ENCODE measurements around the gene RABGAP1. TPM values are rescaled to one million over a fixed set of nuclear protein-coding genes. Genes with fewer than 3 reads are reported as not detected.

The RABGAP1 gene
- total RNA-seq, 3 donors from 2014 or later (not counting 1 experiment from before 2014, with no cell fraction given): 37.4 to 49.2 (median 43.0) TPM

- no peak for ATAC-seq
- H3K36me3 Mint-ChIP-seq: peaks cover 19% of the 10 kb centered on the region
These were observed 59.7 kb downstream of the RABGAP1 start for GRCh38 chr9:123000371-123001068.

DNA sequence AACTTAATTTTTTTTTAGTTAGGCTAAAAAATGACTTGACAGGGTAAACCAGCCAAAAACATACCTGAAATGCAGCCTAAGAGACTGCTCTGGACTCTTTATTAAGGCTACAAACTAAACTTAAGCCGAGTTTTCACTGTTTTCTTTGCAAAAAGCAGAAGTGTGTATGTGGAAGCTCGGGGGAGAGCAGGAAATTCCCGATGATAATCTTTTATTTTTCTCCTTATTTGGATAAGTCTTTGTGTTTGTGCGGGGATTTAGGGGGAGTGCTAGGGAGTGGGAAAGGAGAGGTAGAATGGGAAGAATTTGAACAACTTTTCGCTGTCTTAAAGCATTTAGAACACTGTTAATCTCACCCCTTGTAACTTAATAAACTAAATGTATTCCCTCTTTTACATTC, 61.9 kb downstream of the RABGAP1 start:
- no peaks in the 10 kb centered on the region for H3K9me3 Mint-ChIP-seq
- Histone ChIP-seq H3K4me3 (ENCODE audit: low read length) (no peak overlapping the region), H3K36me3 (ENCODE audit: control insufficient read depth, insufficient read depth, low read length) (peaks cover 31% of the 10 kb centered on the region), H3K9me3 (ENCODE audit: control insufficient read depth, insufficient read depth, low read length) (no peaks in the 10 kb centered on the region), H3K4me1 (ENCODE audit: control insufficient read depth, insufficient read depth, low read length) (no peaks in the 10 kb centered on the region), H3K27ac (ENCODE audit: low read length) (no peak overlapping the region), H3K27me3 (ENCODE audit: control insufficient read depth, insufficient read depth, low read length) (no peaks in the 10 kb centered on the region)
- H3K4me1 Mint-ChIP-seq: no peaks in the 10 kb centered on the region
- DNase-seq (no peak), ATAC-seq (no peak)
- H3K27ac Mint-ChIP-seq: no peak overlapping the region
- intact Hi-C loops (cut with micrococcal nuclease): no loop called here
- no peak overlapping the region for H3K4me3 Mint-ChIP-seq
- H3K36me3 Mint-ChIP-seq: peaks cover 19% of the 10 kb centered on the region
- WGBS (ENCODE audit: insufficient coverage): 33% methylated on average over 4 of the region's 5 CpGs
- H3K27me3 Mint-ChIP-seq (ENCODE audit: low read depth in 2 of 2): no peaks in the 10 kb centered on the region
- TF ChIP-seq, protein P1, sequence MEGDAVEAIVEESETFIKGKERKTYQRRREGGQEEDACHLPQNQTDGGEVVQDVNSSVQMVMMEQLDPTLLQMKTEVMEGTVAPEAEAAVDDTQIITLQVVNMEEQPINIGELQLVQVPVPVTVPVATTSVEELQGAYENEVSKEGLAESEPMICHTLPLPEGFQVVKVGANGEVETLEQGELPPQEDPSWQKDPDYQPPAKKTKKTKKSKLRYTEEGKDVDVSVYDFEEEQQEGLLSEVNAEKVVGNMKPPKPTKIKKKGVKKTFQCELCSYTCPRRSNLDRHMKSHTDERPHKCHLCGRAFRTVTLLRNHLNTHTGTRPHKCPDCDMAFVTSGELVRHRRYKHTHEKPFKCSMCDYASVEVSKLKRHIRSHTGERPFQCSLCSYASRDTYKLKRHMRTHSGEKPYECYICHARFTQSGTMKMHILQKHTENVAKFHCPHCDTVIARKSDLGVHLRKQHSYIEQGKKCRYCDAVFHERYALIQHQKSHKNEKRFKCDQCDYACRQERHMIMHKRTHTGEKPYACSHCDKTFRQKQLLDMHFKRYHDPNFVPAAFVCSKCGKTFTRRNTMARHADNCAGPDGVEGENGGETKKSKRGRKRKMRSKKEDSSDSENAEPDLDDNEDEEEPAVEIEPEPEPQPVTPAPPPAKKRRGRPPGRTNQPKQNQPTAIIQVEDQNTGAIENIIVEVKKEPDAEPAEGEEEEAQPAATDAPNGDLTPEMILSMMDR (IDR thresholded peaks at IDR 0.05): no peak

More at GRCh38 chr9:123000371-123001068, 59.7 kb downstream of the RABGAP1 start:
- Mint-ChIP-seq H3K9me3 (no peaks in the 10 kb centered on the region), H3K4me1 (no peaks in the 10 kb centered on the region), H3K4me3 (no peak overlapping the region), H3K27me3 (ENCODE audit: low read depth in 2 of 2) (no peaks in the 10 kb centered on the region), H3K27ac (no peak overlapping the region)
- WGBS (ENCODE audit: insufficient coverage): 100% methylated on average over 1 of the region's 1 CpG
- DNase-seq: no peak
- no peak overlapping the region for H3K27ac ChIP-seq (ENCODE audit: low read length)
- H3K36me3 ChIP-seq (ENCODE audit: control insufficient read depth, insufficient read depth, low read length): peaks cover 46% of the 10 kb centered on the region
- intact Hi-C loops (cut with micrococcal nuclease): no loop called here
- no peaks in the 10 kb centered on the region for H3K9me3 ChIP-seq (ENCODE audit: control insufficient read depth, insufficient read depth, low read length)
- TF ChIP-seq, protein P1 (IDR thresholded peaks at IDR 0.05): no peak
- H3K4me1 ChIP-seq (ENCODE audit: control insufficient read depth, insufficient read depth, low read length): no peaks in the 10 kb centered on the region
- no peaks in the 10 kb centered on the region for H3K27me3 ChIP-seq (ENCODE audit: control insufficient read depth, insufficient read depth, low read length)
- H3K4me3 ChIP-seq (ENCODE audit: low read length): no peak overlapping the region

DNA sequence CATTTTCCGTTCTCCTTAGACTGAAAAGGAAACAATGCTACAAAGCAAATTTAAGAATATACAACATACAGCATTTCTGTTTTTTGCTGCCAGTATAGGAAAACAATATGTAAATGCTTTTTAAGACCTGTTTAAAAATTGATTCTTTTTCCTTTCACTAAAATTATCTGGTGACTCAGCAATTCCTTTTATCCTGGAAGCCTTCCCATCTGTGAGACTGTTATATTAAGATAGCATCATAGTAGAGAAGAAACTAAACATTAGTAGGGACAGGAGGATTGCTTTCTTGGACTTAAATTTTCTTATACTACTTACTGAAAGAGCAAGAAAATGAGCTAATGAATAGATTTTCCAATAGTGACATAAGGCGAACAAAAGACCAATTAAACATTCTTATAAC, 62.6 kb downstream of the RABGAP1 start:
- ATAC-seq (no peak), DNase-seq (no peak)
- Mint-ChIP-seq H3K9me3 (no peaks in the 10 kb centered on the region), H3K27ac (no peak overlapping the region), H3K36me3 (peaks cover 19% of the 10 kb centered on the region), H3K4me3 (no peak overlapping the region), H3K4me1 (no peaks in the 10 kb centered on the region), H3K27me3 (ENCODE audit: low read depth in 2 of 2) (no peaks in the 10 kb centered on the region)
- Histone ChIP-seq H3K4me1 (ENCODE audit: control insufficient read depth, insufficient read depth, low read length) (no peaks in the 10 kb centered on the region), H3K27ac (ENCODE audit: low read length) (no peak overlapping the region), H3K27me3 (ENCODE audit: control insufficient read depth, insufficient read depth, low read length) (no peaks in the 10 kb centered on the region), H3K4me3 (ENCODE audit: low read length) (no peak overlapping the region), H3K9me3 (ENCODE audit: control insufficient read depth, insufficient read depth, low read length) (no peaks in the 10 kb centered on the region), H3K36me3 (ENCODE audit: control insufficient read depth, insufficient read depth, low read length) (peaks cover 29% of the 10 kb centered on the region)
- TF ChIP-seq, protein P1 (IDR thresholded peaks at IDR 0.05): no peak
- WGBS (ENCODE audit: insufficient coverage): no CpG with 5 or more reads among the region's 2 CpGs
- intact Hi-C loops (cut with micrococcal nuclease): no loop called here

DNA sequence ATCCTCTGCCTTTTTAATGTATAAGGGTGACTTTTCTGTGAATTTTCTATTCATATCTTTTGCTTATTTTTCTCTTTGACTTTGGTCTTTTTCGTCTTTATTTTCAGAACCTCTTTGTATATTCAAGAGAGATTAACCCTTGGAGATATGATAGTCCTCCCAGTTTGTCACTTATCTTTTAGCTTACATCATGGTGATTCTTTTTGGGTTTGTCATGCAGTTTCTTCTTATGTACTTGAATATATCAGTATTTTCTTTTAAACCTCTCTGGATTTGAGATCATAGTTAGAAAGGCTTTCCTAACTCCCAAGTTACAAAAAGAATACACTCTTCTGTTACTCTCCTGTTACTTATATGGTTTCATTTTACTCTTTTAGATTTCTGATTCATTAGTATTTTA, 65.1 kb downstream of the RABGAP1 start:
- intact Hi-C loops (cut with micrococcal nuclease): no loop called here
- H3K27me3 ChIP-seq (ENCODE audit: control insufficient read depth, insufficient read depth, low read length): no peaks in the 10 kb centered on the region
- ATAC-seq: no peak
- Mint-ChIP-seq H3K36me3 (no peaks in the 10 kb centered on the region), H3K9me3 (no peaks in the 10 kb centered on the region), H3K27me3 (ENCODE audit: low read depth in 2 of 2) (no peaks in the 10 kb centered on the region), H3K4me3 (no peak overlapping the region), H3K4me1 (no peaks in the 10 kb centered on the region), H3K27ac (no peak overlapping the region)
- peaks cover 18% of the 10 kb centered on the region for H3K36me3 ChIP-seq (ENCODE audit: control insufficient read depth, insufficient read depth, low read length)
- DNase-seq: no peak
- TF ChIP-seq, protein P1 (IDR thresholded peaks at IDR 0.05): no peak
- no peak overlapping the region for H3K27ac ChIP-seq (ENCODE audit: low read length)
- no peaks in the 10 kb centered on the region for H3K9me3 ChIP-seq (ENCODE audit: control insufficient read depth, insufficient read depth, low read length)
- H3K4me3 ChIP-seq (ENCODE audit: low read length): no peak overlapping the region
- no CpG with 5 or more reads among the region's 1 CpG for WGBS (ENCODE audit: insufficient coverage)
- no peaks in the 10 kb centered on the region for H3K4me1 ChIP-seq (ENCODE audit: control insufficient read depth, insufficient read depth, low read length)
